ENCODE data around the gene SYNRG.

DNA sequence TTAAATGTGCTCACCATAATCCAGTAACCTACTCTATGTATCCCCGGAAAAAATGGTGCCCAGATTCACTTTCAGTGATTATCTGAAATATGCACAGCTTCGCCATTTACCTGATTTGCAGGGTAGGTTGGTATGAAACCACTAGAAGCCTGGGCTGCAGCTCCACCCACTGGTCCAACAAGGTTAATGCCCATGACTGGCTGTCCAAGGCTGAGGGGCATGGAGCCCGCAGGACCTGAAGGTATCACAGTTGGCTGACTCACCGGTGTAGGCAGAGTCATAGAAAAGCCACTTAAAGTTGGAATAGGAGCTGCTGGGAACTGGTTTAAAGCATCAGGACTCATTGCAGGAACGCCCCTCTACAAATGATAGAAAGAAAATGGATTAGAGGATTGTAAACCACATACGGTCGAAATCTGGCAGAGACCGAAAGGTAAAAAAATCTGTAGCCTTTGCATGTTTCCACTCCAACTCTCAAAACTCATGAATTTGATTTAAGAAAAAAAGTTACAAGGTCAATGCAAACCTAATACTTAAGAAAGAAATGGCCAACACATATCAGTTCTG lies 38.6 kb downstream of the SYNRG start:
- TF ChIP-seq POLR2A (IDR thresholded peaks at IDR 0.05; ENCODE audit: low read depth, low read length) (no peak), POLR2AphosphoS5 (IDR thresholded peaks at IDR 0.05; ENCODE audit: low read depth, low read length) (no peak), POU2F2 (IDR thresholded peaks at IDR 0.05; ENCODE audit: low read depth, low read length) (no peak), PAX5 (IDR thresholded peaks at IDR 0.05; ENCODE audit: insufficient read depth, low read length, severe bottlenecking) (no peak)

Measured in GM12891 (cell line).